NCI-H128 (cell line): ENCODE results near the gene REEP1.

Experiments used
- DNase-seq: peaks from one replicate; lab custom pipeline; 2025; ENCODE audit not compliant: unreplicated experiment; lab: John Stamatoyannopoulos, UW

REEP1 gene

DNA sequence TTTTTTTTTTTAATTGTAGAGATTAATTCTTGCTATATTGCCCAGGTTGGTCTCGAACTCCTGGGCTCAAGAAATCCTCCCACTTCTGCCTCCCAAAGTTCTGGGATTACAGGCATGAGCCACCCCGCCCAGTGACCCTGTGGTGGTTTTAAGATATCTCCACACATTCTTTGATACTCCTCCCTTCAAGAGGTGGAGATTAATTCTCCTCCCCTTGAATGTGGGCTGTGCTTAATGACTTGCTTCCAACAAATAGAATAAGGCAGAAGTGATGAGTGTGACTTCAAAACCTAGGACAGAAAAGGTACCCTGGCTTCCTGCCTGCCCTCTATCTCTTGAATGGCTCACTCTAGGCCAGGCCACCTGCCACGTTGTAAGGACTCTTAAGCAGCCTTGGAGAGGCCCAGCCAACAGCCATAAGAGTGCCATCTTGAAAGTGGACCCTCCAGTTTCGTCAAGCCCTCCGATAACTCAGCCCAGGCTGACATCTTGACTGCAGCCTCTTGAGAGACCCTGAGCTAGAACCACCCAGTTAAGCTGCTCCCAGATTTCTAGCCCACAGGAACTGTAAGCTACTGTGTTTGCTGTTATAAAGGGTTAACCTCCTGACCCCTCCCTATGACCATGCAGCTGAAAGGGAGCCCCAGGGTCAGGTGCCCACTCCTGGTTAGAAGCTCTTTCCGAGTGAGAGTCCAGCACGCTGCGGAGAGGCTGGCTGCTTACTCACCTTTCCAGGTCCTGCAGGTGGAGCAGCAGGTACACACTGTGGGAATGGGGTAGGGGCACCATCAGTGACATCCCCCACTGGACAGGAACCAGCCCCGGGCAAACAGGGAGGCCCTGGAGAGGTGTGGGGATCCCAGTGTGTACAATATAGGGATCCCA lies 110.5 kb downstream of the REEP1 start:
- DNase-seq = no peak

DNA sequence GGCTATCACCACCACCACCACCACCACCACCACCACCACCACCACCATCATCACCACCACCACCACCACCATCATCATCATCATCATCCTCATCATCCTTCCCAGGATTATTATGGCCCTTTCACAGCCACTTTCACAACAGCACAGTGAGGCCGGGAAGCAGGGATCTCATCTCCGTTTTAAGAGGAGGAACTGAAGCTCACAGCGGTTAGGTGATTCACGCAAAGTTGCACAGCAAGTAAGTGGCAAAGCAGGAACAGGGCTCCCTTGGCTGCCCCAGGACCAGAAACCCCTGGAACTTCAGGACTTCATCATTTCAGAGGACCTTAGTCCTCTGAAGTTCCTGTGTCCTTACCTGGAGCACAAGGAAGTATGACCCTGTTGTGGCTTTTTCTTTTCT lies 111.4 kb downstream of the REEP1 start:
- no peak for DNase-seq

- DNase-seq = no peak
These were observed 111.8 kb downstream of the REEP1 start for GRCh38 chr2:86225581-86225980.

- no peak for DNase-seq
These were observed 112.6 kb downstream of the REEP1 start for GRCh38 chr2:86224645-86225355.

DNA sequence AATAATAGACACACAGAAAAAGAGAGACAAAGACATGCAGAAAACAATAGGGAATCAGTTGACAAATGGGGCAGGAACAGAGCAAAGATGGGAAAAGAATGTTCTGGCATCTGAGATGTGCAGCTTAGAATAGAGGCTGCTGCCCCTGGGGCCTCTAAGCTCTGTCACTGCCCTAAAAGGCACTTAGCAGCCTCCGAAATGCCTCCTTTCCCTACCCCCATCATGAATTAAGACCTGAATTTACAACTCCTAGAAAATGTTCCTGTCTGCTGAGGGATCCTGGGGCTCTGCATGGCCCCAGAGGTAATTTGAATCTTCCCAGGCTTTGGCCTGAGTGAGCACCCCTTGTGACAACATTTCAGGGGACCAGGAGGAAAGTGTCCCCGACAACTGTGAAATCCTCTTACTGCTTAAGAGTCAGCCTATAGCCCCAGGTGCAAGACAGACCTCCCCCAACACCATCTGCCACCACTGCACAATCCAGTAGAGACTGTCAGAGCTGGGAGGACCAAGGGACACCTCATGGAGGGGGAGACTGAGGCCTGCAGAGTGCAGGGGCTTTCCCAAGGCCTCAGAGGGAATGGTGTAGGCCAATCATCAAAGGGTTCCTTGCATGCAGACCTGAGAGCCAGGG lies 113.4 kb downstream of the REEP1 start:
- DNase-seq = no peak

GRCh38 chr2:86223140-86223926 lies 114.1 kb downstream of the REEP1 start:
- no peak for DNase-seq

DNA sequence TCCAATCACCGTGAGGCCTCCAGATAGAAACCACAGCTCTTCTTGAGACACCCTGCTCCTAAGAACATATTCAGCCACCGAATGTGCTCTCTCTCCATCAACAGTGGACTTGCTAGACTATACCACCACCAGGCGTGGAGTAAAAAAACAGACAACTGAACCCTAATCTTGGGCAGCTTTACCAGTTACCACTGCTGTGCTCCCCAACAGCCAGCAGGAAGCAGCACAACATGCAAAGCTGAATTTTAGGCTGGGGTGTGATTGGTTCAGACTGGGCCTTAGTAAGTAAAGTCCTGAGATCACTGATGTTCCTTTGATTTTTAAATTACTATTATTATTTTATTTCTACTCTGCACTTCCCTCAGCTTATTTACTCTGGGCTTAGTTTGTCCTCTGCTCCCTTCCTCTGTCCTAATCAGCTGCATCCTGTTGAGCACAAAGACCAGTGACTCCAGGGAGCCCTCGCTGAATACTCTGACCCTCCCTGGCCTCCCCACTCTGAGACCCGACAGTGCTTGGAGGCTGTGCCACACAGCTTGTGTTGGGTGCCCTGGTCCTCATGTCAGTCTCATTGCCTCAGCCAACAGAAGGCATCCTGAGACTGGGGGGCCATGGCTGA lies 116.3 kb downstream of the REEP1 start:
- DNase-seq = no peak

DNA sequence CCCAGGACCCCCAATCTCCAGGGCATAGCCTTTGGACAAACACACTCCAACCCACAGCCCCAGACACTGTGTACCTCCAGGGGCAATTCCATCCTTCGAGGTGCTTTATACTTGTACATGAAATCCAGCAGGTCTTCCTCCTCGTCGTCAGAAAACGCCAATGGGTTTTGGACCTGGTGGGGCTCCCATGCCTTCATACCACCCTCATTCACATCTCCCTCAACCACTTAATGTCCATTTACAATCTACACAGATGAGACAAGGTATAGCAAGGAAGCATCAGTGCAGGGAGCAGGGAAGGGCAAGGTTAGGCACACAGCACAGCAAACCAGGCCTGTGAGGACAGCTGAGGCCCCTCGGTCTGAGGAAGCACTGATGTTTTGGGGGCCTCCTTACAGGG lies 117.5 kb downstream of the REEP1 start:
- DNase-seq = no peak

DNA sequence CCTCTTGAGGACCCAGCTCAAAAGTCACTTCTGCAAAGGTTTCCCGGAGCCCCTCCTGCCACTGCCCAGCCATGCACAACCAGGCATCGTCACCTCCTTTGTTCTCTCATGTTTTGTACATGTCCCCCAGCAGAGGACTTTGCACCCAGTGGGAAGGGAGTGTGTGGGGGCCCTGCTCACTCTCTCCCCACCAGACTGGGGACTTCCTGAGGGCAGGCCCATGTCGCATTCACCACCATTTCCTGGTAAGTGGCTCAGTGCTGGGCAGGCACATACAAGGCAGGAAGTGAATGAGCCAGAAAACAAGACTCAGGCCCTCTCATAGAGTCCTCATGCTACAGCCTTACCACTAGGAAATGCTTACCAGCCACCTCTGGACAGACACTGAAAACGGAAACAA lies 119.3 kb downstream of the REEP1 start:
- no peak for DNase-seq

GRCh38 chr2:86216575-86217555 lies 120.6 kb downstream of the REEP1 start:
- no peak for DNase-seq

GRCh38 chr2:86214503-86214832 lies 123.0 kb downstream of the REEP1 start:
- no peak for DNase-seq

- no peak for DNase-seq
These were observed 123.5 kb downstream of the REEP1 start for GRCh38 chr2:86213699-86214502.

DNA sequence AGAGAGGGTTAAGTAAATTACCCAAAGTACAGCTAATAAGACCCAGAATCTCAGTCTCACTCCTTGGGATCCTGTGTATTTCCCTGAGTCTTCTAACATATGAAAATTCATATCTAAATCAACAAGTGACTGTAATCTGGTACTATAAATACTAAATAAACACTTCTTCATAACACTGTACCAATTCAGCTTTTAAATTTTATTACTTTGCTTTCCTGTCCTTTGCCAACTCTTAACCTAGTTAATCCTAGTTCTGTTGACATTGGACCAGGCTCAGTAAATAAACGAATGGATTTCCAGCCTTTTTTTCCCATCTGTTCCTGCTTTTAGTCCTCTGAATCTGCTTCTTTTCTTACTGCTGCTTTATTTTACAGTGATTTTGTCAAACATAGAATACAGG lies 124.4 kb downstream of the REEP1 start:
- DNase-seq = no peak

- no peak for DNase-seq
These were observed 125.6 kb downstream of the REEP1 start for GRCh38 chr2:86211796-86212188.

DNA sequence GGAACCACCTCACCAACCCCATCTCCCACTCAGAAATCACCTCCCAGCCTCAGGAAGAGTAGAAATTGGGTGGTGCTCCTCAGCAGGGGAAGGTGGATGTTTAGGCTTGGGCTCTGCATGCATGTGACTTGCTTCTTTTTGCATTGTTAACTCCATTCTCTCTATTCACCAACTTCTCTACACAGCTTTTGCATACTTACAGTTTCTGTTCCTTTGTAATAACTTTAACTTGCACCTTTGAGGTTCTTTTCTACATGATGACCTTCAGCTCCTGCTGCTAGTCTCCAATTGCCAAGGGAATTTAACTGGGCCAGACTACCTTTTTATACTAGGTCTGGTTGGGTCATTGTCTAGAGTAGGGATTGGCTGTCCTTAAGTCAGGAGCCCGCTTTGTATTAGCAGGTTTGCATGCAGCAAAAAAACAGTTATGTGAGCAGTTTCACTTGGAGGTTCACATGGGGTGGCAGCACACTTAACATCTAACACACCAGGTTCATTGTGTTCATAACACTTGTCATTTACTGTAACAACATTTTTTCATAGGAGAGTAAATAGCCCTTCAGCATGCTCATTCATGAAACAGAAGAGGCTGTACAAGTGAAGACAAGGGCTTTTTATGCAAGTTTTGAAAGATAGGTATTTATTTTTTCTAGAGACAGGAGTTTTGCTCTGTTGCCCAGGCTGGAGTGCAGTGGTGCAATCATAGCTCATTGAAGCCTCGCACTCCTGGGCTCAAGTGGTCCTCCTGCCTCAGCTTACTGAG lies 126.2 kb downstream of the REEP1 start:
- DNase-seq = no peak

GRCh38 chr2:86204458-86204857 lies 133.0 kb downstream of the REEP1 start:
- DNase-seq = no peak

- no peak for DNase-seq
These were observed 133.8 kb downstream of the REEP1 start for GRCh38 chr2:86203614-86204013.

DNA sequence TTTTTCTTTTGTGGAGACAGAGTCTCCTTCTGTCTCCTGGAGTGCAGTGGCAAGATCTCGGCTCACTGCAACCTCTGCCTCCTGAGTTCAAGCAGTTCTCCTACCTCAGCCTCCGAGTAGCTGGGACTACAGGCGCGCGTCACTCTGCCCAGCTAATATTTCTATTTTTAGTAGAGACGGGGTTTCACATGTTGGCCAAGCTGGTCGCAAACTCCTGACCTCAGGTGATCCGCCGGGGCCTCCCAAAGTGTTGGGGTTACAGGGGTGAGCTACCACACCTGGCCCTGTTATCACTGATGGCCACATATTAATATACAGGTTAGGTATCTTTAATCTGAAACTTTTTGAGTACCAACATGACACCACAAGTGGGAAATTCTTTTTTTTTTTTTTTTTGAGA lies 134.7 kb downstream of the REEP1 start:
- DNase-seq = no peak
